Adrenal gland (tissue), 5 donors: ENCODE results near the gene PPP2R2D.

ENCODE experiments used
- POLR2A ChIP-seq, 2 donors: fragments of 450-650 bp; IDR thresholded peaks; one replicate each; pipeline ENCODE4 v1.6.1; 2017; ENCODE audit warnings: antibody characterized with exemption in 2 of 2, mild to moderate bottlenecking in 2 of 2, moderate library complexity in 1 of 2
- TF ChIP-seq, protein P1 (sequence below), 6 experiments: fragments of 450-650 bp in 4 of 6; fragments of 200-600 bp in 2 of 6; sonication (generic) in 1 of 6; IDR thresholded peaks; 1 replicate in 5 of 6; 2 replicates in 1 of 6; pipeline versions ENCODE4 v1.5.1 to v1.8.0; 2016 to 2021; ENCODE audit warnings: antibody characterized with exemption in 6 of 6, mild to moderate bottlenecking in 2 of 6, moderate library complexity in 1 of 6
- donor health status: DM: no; HTN: no; CAD: no.

- TF ChIP-seq, protein P1, sequence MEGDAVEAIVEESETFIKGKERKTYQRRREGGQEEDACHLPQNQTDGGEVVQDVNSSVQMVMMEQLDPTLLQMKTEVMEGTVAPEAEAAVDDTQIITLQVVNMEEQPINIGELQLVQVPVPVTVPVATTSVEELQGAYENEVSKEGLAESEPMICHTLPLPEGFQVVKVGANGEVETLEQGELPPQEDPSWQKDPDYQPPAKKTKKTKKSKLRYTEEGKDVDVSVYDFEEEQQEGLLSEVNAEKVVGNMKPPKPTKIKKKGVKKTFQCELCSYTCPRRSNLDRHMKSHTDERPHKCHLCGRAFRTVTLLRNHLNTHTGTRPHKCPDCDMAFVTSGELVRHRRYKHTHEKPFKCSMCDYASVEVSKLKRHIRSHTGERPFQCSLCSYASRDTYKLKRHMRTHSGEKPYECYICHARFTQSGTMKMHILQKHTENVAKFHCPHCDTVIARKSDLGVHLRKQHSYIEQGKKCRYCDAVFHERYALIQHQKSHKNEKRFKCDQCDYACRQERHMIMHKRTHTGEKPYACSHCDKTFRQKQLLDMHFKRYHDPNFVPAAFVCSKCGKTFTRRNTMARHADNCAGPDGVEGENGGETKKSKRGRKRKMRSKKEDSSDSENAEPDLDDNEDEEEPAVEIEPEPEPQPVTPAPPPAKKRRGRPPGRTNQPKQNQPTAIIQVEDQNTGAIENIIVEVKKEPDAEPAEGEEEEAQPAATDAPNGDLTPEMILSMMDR (IDR thresholded peaks at IDR 0.05) = no peak
- no peak for TF ChIP-seq POLR2A (IDR thresholded peaks at IDR 0.05)
Measured at GRCh38 chr10:131872827-131873375, 27.9 kb upstream of the PPP2R2D start.
